HEK293 (cell line): ENCODE results near the gene CLK2.
A peak's percentile ranks its signal among the peaks of the same experiment; 100 is the strongest.

Source experiments
- EGR2 ChIP-seq: fragments of 450-650 bp; formaldehyde crosslinking; IDR thresholded peaks from 2 replicates; pipeline ENCODE4 v1.5.1; 2016; ENCODE audit warnings: low read depth, missing biosample characterization, missing genetic modification characterization
- KLF10 ChIP-seq: fragments of 450-650 bp; IDR thresholded peaks from 2 replicates; pipeline ENCODE4 v1.5.1; 2018; ENCODE audit warnings: missing biosample characterization, mild to moderate bottlenecking, missing genetic modification characterization
- SP3 ChIP-seq: fragments of 450-650 bp; formaldehyde crosslinking; IDR thresholded peaks from 2 replicates; pipeline ENCODE4 v1.5.1; 2016; ENCODE audit warnings: missing biosample characterization, missing genetic modification characterization
- ZBTB48 ChIP-seq: fragments of 450-650 bp; formaldehyde crosslinking; IDR thresholded peaks from 2 replicates; pipeline ENCODE4 v1.5.1; 2016; ENCODE audit warnings: missing biosample characterization, missing genetic modification characterization
- ZFP69B ChIP-seq: fragments of 450-650 bp; formaldehyde crosslinking; IDR thresholded peaks from 2 replicates; pipeline ENCODE4 v1.5.1; 2016; ENCODE audit warnings: missing biosample characterization, missing genetic modification characterization
- ZNF114 ChIP-seq: fragments of 450-650 bp; formaldehyde crosslinking; IDR thresholded peaks from 2 replicates; pipeline ENCODE4 v1.5.0; 2017; ENCODE audit warnings: missing biosample characterization, missing genetic modification characterization
- ZNF140 ChIP-seq: fragments of 450-650 bp; formaldehyde crosslinking; IDR thresholded peaks from 2 replicates; pipeline ENCODE4 v1.5.1; 2016; ENCODE audit warnings: missing biosample characterization, missing genetic modification characterization
- ZNF202 ChIP-seq: fragments of 450-650 bp; formaldehyde crosslinking; IDR thresholded peaks from 2 replicates; pipeline ENCODE4 v1.5.1; 2016; ENCODE audit warnings: missing biosample characterization, missing genetic modification characterization, borderline replicate concordance
- ZNF23 ChIP-seq: fragments of 450-650 bp; formaldehyde crosslinking; IDR thresholded peaks from 2 replicates; pipeline ENCODE4 v1.5.1; 2016; ENCODE audit warnings: missing biosample characterization, missing genetic modification characterization, borderline replicate concordance
- ZNF274 ChIP-seq, 2 experiments: fragments of 200-500 bp in 1 of 2; fragments of 450-650 bp in 1 of 2; sonication (Bioruptor generic) in 1 of 2; formaldehyde crosslinking in 1 of 2; IDR thresholded peaks; 2 replicates each; pipeline versions ENCODE4 v1.5.1 to v1.6.1; 2014 to 2016; ENCODE audit warnings: borderline replicate concordance in 1 of 2, inconsistent platforms in 1 of 2, low read length in 1 of 2, missing biosample characterization in 1 of 2, missing genetic modification characterization in 1 of 2
- ZNF302 ChIP-seq: fragments of 450-650 bp; formaldehyde crosslinking; IDR thresholded peaks from 2 replicates; pipeline ENCODE4 v1.5.1; 2016; ENCODE audit warnings: missing biosample characterization, missing genetic modification characterization, low read depth
- ZNF335 ChIP-seq: fragments of 450-650 bp; formaldehyde crosslinking; conservative IDR thresholded peaks from 2 replicates; pipeline ENCODE4 v1.5.1; 2016; ENCODE audit warnings: missing biosample characterization, missing genetic modification characterization
- ZNF626 ChIP-seq: fragments of 450-650 bp; sonication (Bioruptor Pico); formaldehyde crosslinking; IDR thresholded peaks from 2 replicates; pipeline ENCODE4 v1.5.1; 2018; ENCODE audit warnings: missing biosample characterization, missing genetic modification characterization, inconsistent platforms
- ZNF670 ChIP-seq: fragments of 450-650 bp; formaldehyde crosslinking; IDR thresholded peaks from 2 replicates; pipeline ENCODE4 v1.5.1; 2016; ENCODE audit warnings: missing biosample characterization, missing genetic modification characterization, low read depth
- ZNF768 ChIP-seq: fragments of 450-650 bp; formaldehyde crosslinking; IDR thresholded peaks from 2 replicates; pipeline ENCODE4 v1.5.1; 2018; ENCODE audit warnings: missing biosample characterization, mild to moderate bottlenecking, missing genetic modification characterization
- ZSCAN23 ChIP-seq: fragments of 450-650 bp; formaldehyde crosslinking; IDR thresholded peaks from 2 replicates; pipeline ENCODE4 v1.5.1; 2016; ENCODE audit warnings: missing biosample characterization, missing genetic modification characterization
- TF ChIP-seq, protein P1 (sequence below): fragments of 450-650 bp; formaldehyde crosslinking; IDR thresholded peaks from 2 replicates; pipeline ENCODE4 v1.5.1; 2016; ENCODE audit warnings: missing biosample characterization, missing genetic modification characterization
- TF ChIP-seq, protein P2 (sequence below): fragments of 450-650 bp; formaldehyde crosslinking; IDR thresholded peaks from 2 replicates; pipeline ENCODE4 v1.5.1; 2016; ENCODE audit warnings: missing biosample characterization, missing genetic modification characterization, borderline replicate concordance
- TF ChIP-seq, protein P3 (sequence below): sonication (generic); formaldehyde crosslinking; IDR thresholded peaks from 2 replicates; pipeline ENCODE4 v1.8.1; 2022; ENCODE audit warnings: mild to moderate bottlenecking, moderate library complexity, missing genetic modification reagents
- TF ChIP-seq, protein P4 (sequence below): fragments of 450-650 bp; formaldehyde crosslinking; IDR thresholded peaks from 2 replicates; pipeline ENCODE4 v1.5.1; 2016; ENCODE audit warnings: missing biosample characterization, missing genetic modification characterization
- TF ChIP-seq, protein P5 (sequence below): fragments of 450-650 bp; formaldehyde crosslinking; IDR thresholded peaks from 2 replicates; pipeline ENCODE4 v1.5.1; 2017; ENCODE audit warnings: missing biosample characterization, mild to moderate bottlenecking, missing genetic modification characterization, moderate library complexity
- TF ChIP-seq, protein P6 (sequence below): fragments of 450-650 bp; formaldehyde crosslinking; IDR thresholded peaks from 2 replicates; pipeline ENCODE4 v1.5.1; 2016; ENCODE audit warnings: missing biosample characterization, missing genetic modification characterization
- TF ChIP-seq, protein P7 (sequence below): fragments of 450-650 bp; IDR thresholded peaks from 2 replicates; pipeline ENCODE4 v1.5.1; 2018; ENCODE audit warnings: missing biosample characterization, missing genetic modification characterization

CLK2 gene

DNA sequence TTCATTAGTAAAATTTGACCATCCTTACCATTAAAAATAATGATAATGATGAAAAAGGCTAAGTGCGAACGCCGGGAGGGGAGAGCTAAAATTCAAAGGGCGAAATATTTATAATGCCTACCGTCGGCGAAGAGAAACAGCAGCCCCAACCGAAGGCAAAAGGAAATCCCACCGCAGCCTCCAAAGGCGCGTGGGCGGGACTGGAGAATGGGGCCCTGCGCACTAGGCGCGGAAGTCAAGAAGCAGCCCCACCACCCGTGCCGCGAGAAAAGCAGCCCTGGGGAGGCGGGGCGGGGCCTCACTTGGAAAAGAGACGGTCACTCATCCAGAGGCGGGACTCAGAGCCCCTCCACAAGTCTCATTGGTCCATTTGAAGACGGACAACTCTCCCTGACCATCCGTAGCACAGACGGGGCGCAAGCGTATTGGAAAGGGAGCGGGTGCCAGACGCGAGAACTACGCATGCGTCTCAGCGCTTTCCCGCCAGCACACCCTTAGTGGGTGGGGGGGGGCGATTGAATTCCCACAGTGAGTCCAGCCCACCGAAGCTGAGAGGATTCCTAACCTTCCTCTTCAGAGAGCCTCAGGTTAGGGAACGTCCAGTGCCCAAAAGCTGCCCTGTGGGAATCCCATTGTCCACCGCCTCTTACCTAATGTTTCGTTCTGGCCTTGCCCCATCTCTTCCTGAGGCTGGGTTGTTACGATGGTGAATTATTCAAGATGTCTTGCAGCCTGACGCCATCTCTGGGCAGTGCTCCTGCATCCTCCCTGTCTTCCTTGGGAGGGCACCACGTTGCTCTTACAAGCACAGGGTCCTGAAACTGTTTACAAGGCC, 45.8 kb downstream of the CLK2 start (continued):
- TF ChIP-seq, protein P1, sequence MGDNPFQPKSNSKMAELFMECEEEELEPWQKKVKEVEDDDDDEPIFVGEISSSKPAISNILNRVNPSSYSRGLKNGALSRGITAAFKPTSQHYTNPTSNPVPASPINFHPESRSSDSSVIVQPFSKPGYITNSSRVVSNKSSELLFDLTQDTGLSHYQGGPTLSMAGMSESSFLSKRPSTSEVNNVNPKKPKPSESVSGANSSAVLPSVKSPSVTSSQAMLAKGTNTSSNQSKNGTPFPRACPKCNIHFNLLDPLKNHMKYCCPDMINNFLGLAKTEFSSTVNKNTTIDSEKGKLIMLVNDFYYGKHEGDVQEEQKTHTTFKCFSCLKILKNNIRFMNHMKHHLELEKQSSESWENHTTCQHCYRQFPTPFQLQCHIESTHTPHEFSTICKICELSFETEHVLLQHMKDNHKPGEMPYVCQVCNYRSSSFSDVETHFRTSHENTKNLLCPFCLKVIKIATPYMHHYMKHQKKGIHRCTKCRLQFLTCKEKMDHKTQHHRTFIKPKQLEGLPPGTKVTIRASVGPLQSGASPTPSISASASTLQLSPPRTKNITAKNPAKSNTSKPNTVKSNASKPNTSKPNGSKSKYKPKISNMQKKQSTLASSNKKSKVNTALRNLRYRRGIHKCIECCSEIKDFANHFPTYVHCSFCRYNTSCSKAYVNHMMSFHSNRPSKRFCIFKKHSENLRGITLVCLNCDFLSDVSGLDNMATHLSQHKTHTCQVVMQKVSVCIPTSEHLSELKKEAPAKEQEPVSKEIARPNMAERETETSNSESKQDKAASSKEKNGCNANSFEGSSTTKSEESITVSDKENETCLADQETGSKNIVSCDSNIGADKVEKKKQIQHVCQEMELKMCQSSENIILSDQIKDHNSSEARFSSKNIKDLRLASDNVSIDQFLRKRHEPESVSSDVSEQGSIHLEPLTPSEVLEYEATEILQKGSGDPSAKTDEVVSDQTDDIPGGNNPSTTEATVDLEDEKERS: no peak
- TF ChIP-seq, protein P2, sequence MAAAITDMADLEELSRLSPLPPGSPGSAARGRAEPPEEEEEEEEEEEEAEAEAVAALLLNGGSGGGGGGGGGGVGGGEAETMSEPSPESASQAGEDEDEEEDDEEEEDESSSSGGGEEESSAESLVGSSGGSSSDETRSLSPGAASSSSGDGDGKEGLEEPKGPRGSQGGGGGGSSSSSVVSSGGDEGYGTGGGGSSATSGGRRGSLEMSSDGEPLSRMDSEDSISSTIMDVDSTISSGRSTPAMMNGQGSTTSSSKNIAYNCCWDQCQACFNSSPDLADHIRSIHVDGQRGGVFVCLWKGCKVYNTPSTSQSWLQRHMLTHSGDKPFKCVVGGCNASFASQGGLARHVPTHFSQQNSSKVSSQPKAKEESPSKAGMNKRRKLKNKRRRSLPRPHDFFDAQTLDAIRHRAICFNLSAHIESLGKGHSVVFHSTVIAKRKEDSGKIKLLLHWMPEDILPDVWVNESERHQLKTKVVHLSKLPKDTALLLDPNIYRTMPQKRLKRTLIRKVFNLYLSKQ: no peak
- TF ChIP-seq, protein P3, sequence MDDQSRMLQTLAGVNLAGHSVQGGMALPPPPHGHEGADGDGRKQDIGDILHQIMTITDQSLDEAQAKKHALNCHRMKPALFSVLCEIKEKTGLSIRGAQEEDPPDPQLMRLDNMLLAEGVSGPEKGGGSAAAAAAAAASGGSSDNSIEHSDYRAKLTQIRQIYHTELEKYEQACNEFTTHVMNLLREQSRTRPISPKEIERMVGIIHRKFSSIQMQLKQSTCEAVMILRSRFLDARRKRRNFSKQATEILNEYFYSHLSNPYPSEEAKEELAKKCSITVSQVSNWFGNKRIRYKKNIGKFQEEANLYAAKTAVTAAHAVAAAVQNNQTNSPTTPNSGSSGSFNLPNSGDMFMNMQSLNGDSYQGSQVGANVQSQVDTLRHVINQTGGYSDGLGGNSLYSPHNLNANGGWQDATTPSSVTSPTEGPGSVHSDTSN: no peak; the same call in 1 of the 2 replicates
- TF ChIP-seq, protein P4, sequence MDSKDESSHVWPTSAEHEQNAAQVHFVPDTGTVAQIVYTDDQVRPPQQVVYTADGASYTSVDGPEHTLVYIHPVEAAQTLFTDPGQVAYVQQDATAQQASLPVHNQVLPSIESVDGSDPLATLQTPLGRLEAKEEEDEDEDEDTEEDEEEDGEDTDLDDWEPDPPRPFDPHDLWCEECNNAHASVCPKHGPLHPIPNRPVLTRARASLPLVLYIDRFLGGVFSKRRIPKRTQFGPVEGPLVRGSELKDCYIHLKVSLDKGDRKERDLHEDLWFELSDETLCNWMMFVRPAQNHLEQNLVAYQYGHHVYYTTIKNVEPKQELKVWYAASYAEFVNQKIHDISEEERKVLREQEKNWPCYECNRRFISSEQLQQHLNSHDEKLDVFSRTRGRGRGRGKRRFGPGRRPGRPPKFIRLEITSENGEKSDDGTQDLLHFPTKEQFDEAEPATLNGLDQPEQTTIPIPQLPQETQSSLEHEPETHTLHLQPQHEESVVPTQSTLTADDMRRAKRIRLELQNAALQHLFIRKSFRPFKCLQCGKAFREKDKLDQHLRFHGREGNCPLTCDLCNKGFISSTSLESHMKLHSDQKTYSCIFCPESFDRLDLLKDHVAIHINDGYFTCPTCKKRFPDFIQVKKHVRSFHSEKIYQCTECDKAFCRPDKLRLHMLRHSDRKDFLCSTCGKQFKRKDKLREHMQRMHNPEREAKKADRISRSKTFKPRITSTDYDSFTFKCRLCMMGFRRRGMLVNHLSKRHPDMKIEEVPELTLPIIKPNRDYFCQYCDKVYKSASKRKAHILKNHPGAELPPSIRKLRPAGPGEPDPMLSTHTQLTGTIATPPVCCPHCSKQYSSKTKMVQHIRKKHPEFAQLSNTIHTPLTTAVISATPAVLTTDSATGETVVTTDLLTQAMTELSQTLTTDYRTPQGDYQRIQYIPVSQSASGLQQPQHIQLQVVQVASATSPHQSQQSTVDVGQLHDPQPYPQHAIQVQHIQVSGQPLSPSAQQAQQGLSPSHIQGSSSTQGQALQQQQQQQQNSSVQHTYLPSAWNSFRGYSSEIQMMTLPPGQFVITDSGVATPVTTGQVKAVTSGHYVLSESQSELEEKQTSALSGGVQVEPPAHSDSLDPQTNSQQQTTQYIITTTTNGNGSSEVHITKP (tag by site-specific recombination): peak; percentile 61
- TF ChIP-seq, protein P5, sequence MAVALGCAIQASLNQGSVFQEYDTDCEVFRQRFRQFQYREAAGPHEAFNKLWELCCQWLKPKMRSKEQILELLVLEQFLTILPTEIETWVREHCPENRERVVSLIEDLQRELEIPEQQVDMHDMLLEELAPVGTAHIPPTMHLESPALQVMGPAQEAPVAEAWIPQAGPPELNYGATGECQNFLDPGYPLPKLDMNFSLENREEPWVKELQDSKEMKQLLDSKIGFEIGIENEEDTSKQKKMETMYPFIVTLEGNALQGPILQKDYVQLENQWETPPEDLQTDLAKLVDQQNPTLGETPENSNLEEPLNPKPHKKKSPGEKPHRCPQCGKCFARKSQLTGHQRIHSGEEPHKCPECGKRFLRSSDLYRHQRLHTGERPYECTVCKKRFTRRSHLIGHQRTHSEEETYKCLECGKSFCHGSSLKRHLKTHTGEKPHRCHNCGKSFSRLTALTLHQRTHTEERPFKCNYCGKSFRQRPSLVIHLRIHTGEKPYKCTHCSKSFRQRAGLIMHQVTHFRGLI (tag by site-specific recombination): peak; percentile 70
- TF ChIP-seq ZNF335 (tag by site-specific recombination): peak; percentile 35; the same call in 1 of the 2 replicates
- TF ChIP-seq ZNF768 (tag by site-specific recombination): no peak
- TF ChIP-seq ZNF202 (tag by site-specific recombination): no peak
- no peak for TF ChIP-seq ZNF114 (tag by site-specific recombination)
- TF ChIP-seq ZBTB48: peak; percentile 68; the same call in 1 of the 2 replicates
- no peak; the same call in 1 of the 2 replicates for TF ChIP-seq ZSCAN23
- TF ChIP-seq ZNF626 (tag by site-specific recombination): no peak
- TF ChIP-seq ZNF670: no peak
- TF ChIP-seq EGR2 (tag by site-specific recombination): peak; percentile 72
- TF ChIP-seq, protein P6, sequence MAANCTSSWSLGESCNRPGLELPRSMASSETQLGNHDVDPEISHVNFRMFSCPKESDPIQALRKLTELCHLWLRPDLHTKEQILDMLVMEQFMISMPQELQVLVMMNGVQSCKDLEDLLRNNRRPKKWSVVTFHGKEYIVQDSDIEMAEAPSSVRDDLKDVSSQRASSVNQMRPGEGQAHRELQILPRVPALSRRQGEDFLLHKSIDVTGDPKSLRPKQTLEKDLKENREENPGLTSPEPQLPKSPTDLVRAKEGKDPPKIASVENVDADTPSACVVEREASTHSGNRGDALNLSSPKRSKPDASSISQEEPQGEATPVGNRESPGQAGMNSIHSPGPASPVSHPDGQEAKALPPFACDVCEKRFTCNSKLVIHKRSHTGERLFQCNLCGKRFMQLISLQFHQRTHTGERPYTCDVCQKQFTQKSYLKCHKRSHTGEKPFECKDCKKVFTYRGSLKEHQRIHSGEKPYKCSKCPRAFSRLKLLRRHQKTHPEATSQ: no peak
- peak; percentile 66 for TF ChIP-seq SP3 (tag by site-specific recombination)
- TF ChIP-seq ZFP69B (tag by site-specific recombination): peak; percentile 62; the same call in 1 of the 2 replicates
- TF ChIP-seq ZNF23 (tag by site-specific recombination): no peak
- TF ChIP-seq, protein P7, sequence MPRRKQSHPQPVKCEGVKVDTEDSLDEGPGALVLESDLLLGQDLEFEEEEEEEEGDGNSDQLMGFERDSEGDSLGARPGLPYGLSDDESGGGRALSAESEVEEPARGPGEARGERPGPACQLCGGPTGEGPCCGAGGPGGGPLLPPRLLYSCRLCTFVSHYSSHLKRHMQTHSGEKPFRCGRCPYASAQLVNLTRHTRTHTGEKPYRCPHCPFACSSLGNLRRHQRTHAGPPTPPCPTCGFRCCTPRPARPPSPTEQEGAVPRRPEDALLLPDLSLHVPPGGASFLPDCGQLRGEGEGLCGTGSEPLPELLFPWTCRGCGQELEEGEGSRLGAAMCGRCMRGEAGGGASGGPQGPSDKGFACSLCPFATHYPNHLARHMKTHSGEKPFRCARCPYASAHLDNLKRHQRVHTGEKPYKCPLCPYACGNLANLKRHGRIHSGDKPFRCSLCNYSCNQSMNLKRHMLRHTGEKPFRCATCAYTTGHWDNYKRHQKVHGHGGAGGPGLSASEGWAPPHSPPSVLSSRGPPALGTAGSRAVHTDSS: 0 out of 2 replicates have a peak, but pooled peaks have one; percentile 32
- TF ChIP-seq ZNF302 (tag by site-specific recombination): no peak
- no peak for TF ChIP-seq ZNF140 (tag by site-specific recombination)
- TF ChIP-seq ZNF274 (IDR thresholded peaks at IDR 0.05; ENCODE audit: low read length): no peak
- no peak for TF ChIP-seq ZNF274 (tag by site-specific recombination; IDR thresholded peaks at IDR 0.05; ENCODE audit: borderline replicate concordance)
- 0 out of 2 replicates have a peak, but pooled peaks have one; percentile 42 for TF ChIP-seq KLF10 (tag by site-specific recombination)
